ENCODE results near the gene ADA.

ADA gene

GRCh38 chr20:44585057-44585963 lies 66.2 kb downstream of the ADA start:
- Mint-ChIP-seq H3K27me3 (peaks cover 12% of the 10 kb centered on the region), H3K27ac (ENCODE audit: low read depth) (no peak overlapping the region), H3K9me3 (no peaks in the 10 kb centered on the region), H3K4me3 (no peak overlapping the region), H3K36me3 (ENCODE audit: insufficient read depth) (no peaks in the 10 kb centered on the region), H3K4me1 (no peaks in the 10 kb centered on the region)
- ATAC-seq (replicated peaks; ENCODE audit: extremely low read depth, poor library complexity, severe bottlenecking) = no peak
- DNase-seq (ENCODE audit: low spot score in 2 of 2) = no peak

- Mint-ChIP-seq H3K4me1 (no peaks in the 10 kb centered on the region), H3K36me3 (ENCODE audit: insufficient read depth) (no peaks in the 10 kb centered on the region), H3K9me3 (no peaks in the 10 kb centered on the region), H3K27ac (ENCODE audit: low read depth) (no peak overlapping the region), H3K27me3 (peaks cover 12% of the 10 kb centered on the region), H3K4me3 (no peak overlapping the region)
- ATAC-seq (replicated peaks; ENCODE audit: extremely low read depth, poor library complexity, severe bottlenecking) = no peak
- DNase-seq (ENCODE audit: low spot score in 2 of 2) = no peak
These were observed 67.3 kb downstream of the ADA start for GRCh38 chr20:44584162-44584561.

- ATAC-seq (replicated peaks; ENCODE audit: extremely low read depth, poor library complexity, severe bottlenecking) (no peak), DNase-seq (ENCODE audit: low spot score in 2 of 2) (no peak)
- Mint-ChIP-seq H3K27me3 (peaks cover 12% of the 10 kb centered on the region), H3K27ac (ENCODE audit: low read depth) (no peak overlapping the region), H3K9me3 (no peaks in the 10 kb centered on the region), H3K36me3 (ENCODE audit: insufficient read depth) (no peaks in the 10 kb centered on the region), H3K4me1 (no peaks in the 10 kb centered on the region), H3K4me3 (no peak overlapping the region)
These were observed 68.3 kb downstream of the ADA start for GRCh38 chr20:44583157-44583556.

- Mint-ChIP-seq H3K4me3 (no peak within 1 kb of the TSS), H3K27ac (ENCODE audit: low read depth) (no peak within 1 kb of the TSS), H3K4me1 (no peaks in the 10 kb centered on the region), H3K9me3 (no peaks in the 10 kb centered on the region), H3K36me3 (ENCODE audit: insufficient read depth) (no peaks in the 10 kb centered on the region), H3K27me3 (peaks cover 12% of the 10 kb centered on the region)
- DNase-seq (ENCODE audit: low spot score in 2 of 2) (no peak), ATAC-seq (replicated peaks; ENCODE audit: extremely low read depth, poor library complexity, severe bottlenecking) (no peak)
These were observed 69.0 kb downstream of the ADA start, which contains the start of gene PKIG for GRCh38 chr20:44582311-44583025. Gene PKIG (plus strand): TSS chr20:44582579. CDS start chr20:44614557, 31,978 bp downstream.

- Mint-ChIP-seq H3K27me3 (peaks cover 12% of the 10 kb centered on the region), H3K27ac (ENCODE audit: low read depth) (no peak overlapping the region)
These were observed 70.0 kb downstream of the ADA start for GRCh38 chr20:44581515-44581914.

GRCh38 chr20:44580581-44581268 lies 70.8 kb downstream of the ADA start:
- ATAC-seq (replicated peaks; ENCODE audit: extremely low read depth, poor library complexity, severe bottlenecking) (no peak), DNase-seq (ENCODE audit: low spot score in 2 of 2) (no peak)
- peaks cover 10% of the 10 kb centered on the region for H3K4me1 Mint-ChIP-seq
- no peak overlapping the region for H3K4me3 Mint-ChIP-seq
- H3K27ac Mint-ChIP-seq (ENCODE audit: low read depth) = no peak overlapping the region
- no peaks in the 10 kb centered on the region for H3K9me3 Mint-ChIP-seq
- H3K36me3 Mint-ChIP-seq (ENCODE audit: insufficient read depth) = no peaks in the 10 kb centered on the region
- H3K27me3 Mint-ChIP-seq = peaks cover 12% of the 10 kb centered on the region

More at GRCh38 chr20:44581515-44581914, 70.0 kb downstream of the ADA start:
- no peak overlapping the region for H3K4me3 Mint-ChIP-seq
- no peaks in the 10 kb centered on the region for H3K9me3 Mint-ChIP-seq
- peaks cover 4% of the 10 kb centered on the region for H3K4me1 Mint-ChIP-seq
- DNase-seq (ENCODE audit: low spot score in 2 of 2) (no peak), ATAC-seq (replicated peaks; ENCODE audit: extremely low read depth, poor library complexity, severe bottlenecking) (no peak)
- no peaks in the 10 kb centered on the region for H3K36me3 Mint-ChIP-seq (ENCODE audit: insufficient read depth)

- H3K4me3 Mint-ChIP-seq = no peak overlapping the region
These were observed 72.0 kb downstream of the ADA start for GRCh38 chr20:44579313-44580081.

GRCh38 chr20:44576297-44576696 lies 75.2 kb downstream of the ADA start:
- no peak for ATAC-seq (replicated peaks; ENCODE audit: extremely low read depth, poor library complexity, severe bottlenecking)
- H3K9me3 Mint-ChIP-seq = no peaks in the 10 kb centered on the region
- no peak overlapping the region for H3K27ac Mint-ChIP-seq (ENCODE audit: low read depth)
- H3K4me3 Mint-ChIP-seq = no peak overlapping the region
- no peaks in the 10 kb centered on the region for H3K36me3 Mint-ChIP-seq (ENCODE audit: insufficient read depth)
- no peak for DNase-seq (ENCODE audit: low spot score in 2 of 2)
- H3K4me1 Mint-ChIP-seq = peaks cover 10% of the 10 kb centered on the region
- peaks cover under 1% of the 10 kb centered on the region for H3K27me3 Mint-ChIP-seq

More at GRCh38 chr20:44579313-44580081, 72.0 kb downstream of the ADA start:
- DNase-seq (ENCODE audit: low spot score in 2 of 2) (no peak), ATAC-seq (replicated peaks; ENCODE audit: extremely low read depth, poor library complexity, severe bottlenecking) (no peak)
- Mint-ChIP-seq H3K27me3 (peaks cover 12% of the 10 kb centered on the region), H3K4me1 (peaks cover 10% of the 10 kb centered on the region), H3K27ac (ENCODE audit: low read depth) (no peak overlapping the region), H3K36me3 (ENCODE audit: insufficient read depth) (no peaks in the 10 kb centered on the region), H3K9me3 (no peaks in the 10 kb centered on the region)

- no peak for ATAC-seq (replicated peaks; ENCODE audit: extremely low read depth, poor library complexity, severe bottlenecking)
- no peaks in the 10 kb centered on the region for H3K36me3 Mint-ChIP-seq (ENCODE audit: insufficient read depth)
- no peak overlapping the region for H3K27ac Mint-ChIP-seq (ENCODE audit: low read depth)
- DNase-seq (ENCODE audit: low spot score in 2 of 2) = no peak
- H3K4me1 Mint-ChIP-seq = peaks cover 10% of the 10 kb centered on the region
- H3K9me3 Mint-ChIP-seq = no peaks in the 10 kb centered on the region
- H3K4me3 Mint-ChIP-seq = no peak overlapping the region
- no peaks in the 10 kb centered on the region for H3K27me3 Mint-ChIP-seq
These were observed 77.1 kb downstream of the ADA start for GRCh38 chr20:44574372-44574771.

- peaks cover 10% of the 10 kb centered on the region for H3K4me1 Mint-ChIP-seq
- H3K4me3 Mint-ChIP-seq = no peak overlapping the region
- H3K27me3 Mint-ChIP-seq = no peaks in the 10 kb centered on the region
- ATAC-seq (replicated peaks; ENCODE audit: extremely low read depth, poor library complexity, severe bottlenecking) (no peak), DNase-seq (ENCODE audit: low spot score in 2 of 2) (no peak)
- no peak overlapping the region for H3K27ac Mint-ChIP-seq (ENCODE audit: low read depth)
- no peaks in the 10 kb centered on the region for H3K9me3 Mint-ChIP-seq
- no peaks in the 10 kb centered on the region for H3K36me3 Mint-ChIP-seq (ENCODE audit: insufficient read depth)
These were observed 78.0 kb downstream of the ADA start for GRCh38 chr20:44573501-44573869.

GRCh38 chr20:44572551-44573500 lies 78.7 kb downstream of the ADA start:
- no peak overlapping the region for H3K27ac Mint-ChIP-seq (ENCODE audit: low read depth)
- no peaks in the 10 kb centered on the region for H3K27me3 Mint-ChIP-seq
- no peaks in the 10 kb centered on the region for H3K9me3 Mint-ChIP-seq
- H3K4me3 Mint-ChIP-seq = no peak overlapping the region
- no peaks in the 10 kb centered on the region for H3K36me3 Mint-ChIP-seq (ENCODE audit: insufficient read depth)
- ATAC-seq (replicated peaks; ENCODE audit: extremely low read depth, poor library complexity, severe bottlenecking) = no peak
- DNase-seq (ENCODE audit: low spot score in 2 of 2) = no peak
- peaks cover 10% of the 10 kb centered on the region for H3K4me1 Mint-ChIP-seq

Data from central memory CD8-positive, alpha-beta T cell (primary cell).